Measurements from ENCODE around the gene RPL15. TPM values are rescaled to one million over a fixed set of nuclear protein-coding genes. Genes with fewer than 3 reads are reported as not detected.

RPL15 gene
- total and polyA plus RNA-seq, 10 of the 15 experiments (the other 5 are each of a cell fraction or from before 2014, with no cell fraction given) = 2,885 to 10,761 (median 4,017) TPM

GRCh38 chr3:23916886-23917678 is at the start of gene RPL15, which contains the start of gene NKIRAS1 (continued):
- peak; percentile 50 for TF ChIP-seq BCL3 (IDR thresholded peaks at IDR 0.05; ENCODE audit: borderline replicate concordance, insufficient read depth, low read depth, low read length, poor library complexity, severe bottlenecking)
- TF ChIP-seq, protein P1, sequence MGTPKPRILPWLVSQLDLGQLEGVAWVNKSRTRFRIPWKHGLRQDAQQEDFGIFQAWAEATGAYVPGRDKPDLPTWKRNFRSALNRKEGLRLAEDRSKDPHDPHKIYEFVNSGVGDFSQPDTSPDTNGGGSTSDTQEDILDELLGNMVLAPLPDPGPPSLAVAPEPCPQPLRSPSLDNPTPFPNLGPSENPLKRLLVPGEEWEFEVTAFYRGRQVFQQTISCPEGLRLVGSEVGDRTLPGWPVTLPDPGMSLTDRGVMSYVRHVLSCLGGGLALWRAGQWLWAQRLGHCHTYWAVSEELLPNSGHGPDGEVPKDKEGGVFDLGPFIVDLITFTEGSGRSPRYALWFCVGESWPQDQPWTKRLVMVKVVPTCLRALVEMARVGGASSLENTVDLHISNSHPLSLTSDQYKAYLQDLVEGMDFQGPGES (IDR thresholded peaks at IDR 0.05) = no peak
- TF ChIP-seq ZNF384 (IDR thresholded peaks at IDR 0.05; ENCODE audit: borderline replicate concordance, low read depth, low read length) = 0 out of 2 replicates have a peak, but pooled peaks have one; percentile 17
- 0 out of 4 replicates have a peak, but pooled peaks of 1 of the 2 experiments have one; percentile 38 for TF ChIP-seq SRF (IDR thresholded peaks at IDR 0.05; ENCODE audit: low read depth in 2 of 2, low read length in 2 of 2)
- TF ChIP-seq SMAD1 (IDR thresholded peaks at IDR 0.05; ENCODE audit: low read depth, partially characterized antibody) = peak; percentile 91
- no peak for TF ChIP-seq HDAC2 (IDR thresholded peaks at IDR 0.05)
- peak; percentile 96 for TF ChIP-seq RB1 (IDR thresholded peaks at IDR 0.05; ENCODE audit: borderline replicate concordance)
- peak; percentile 96 for TF ChIP-seq YY1 (IDR thresholded peaks at IDR 0.05; ENCODE audit: low read depth, low read length)
- peak; percentile 54; the same call in 1 of the 2 replicates for TF ChIP-seq SPI1 (IDR thresholded peaks at IDR 0.05; ENCODE audit: borderline replicate concordance, insufficient read depth, low read depth, low read length)
- TF ChIP-seq ASH2L (IDR thresholded peaks at IDR 0.05; ENCODE audit: borderline replicate concordance, low read depth) = 0 out of 2 replicates have a peak, but pooled peaks have one; percentile 92
- TF ChIP-seq POLR2AphosphoS2 (IDR thresholded peaks at IDR 0.05; ENCODE audit: low read depth, low read length) = peak; percentile 99
- TF ChIP-seq MLLT1 (IDR thresholded peaks at IDR 0.05) = peak; percentile 92
- TF ChIP-seq, protein P2, sequence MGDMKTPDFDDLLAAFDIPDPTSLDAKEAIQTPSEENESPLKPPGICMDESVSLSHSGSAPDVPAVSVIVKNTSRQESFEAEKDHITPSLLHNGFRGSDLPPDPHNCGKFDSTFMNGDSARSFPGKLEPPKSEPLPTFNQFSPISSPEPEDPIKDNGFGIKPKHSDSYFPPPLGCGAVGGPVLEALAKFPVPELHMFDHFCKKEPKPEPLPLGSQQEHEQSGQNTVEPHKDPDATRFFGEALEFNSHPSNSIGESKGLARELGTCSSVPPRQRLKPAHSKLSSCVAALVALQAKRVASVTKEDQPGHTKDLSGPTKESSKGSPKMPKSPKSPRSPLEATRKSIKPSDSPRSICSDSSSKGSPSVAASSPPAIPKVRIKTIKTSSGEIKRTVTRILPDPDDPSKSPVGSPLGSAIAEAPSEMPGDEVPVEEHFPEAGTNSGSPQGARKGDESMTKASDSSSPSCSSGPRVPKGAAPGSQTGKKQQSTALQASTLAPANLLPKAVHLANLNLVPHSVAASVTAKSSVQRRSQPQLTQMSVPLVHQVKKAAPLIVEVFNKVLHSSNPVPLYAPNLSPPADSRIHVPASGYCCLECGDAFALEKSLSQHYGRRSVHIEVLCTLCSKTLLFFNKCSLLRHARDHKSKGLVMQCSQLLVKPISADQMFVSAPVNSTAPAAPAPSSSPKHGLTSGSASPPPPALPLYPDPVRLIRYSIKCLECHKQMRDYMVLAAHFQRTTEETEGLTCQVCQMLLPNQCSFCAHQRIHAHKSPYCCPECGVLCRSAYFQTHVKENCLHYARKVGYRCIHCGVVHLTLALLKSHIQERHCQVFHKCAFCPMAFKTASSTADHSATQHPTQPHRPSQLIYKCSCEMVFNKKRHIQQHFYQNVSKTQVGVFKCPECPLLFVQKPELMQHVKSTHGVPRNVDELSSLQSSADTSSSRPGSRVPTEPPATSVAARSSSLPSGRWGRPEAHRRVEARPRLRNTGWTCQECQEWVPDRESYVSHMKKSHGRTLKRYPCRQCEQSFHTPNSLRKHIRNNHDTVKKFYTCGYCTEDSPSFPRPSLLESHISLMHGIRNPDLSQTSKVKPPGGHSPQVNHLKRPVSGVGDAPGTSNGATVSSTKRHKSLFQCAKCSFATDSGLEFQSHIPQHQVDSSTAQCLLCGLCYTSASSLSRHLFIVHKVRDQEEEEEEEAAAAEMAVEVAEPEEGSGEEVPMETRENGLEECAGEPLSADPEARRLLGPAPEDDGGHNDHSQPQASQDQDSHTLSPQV (IDR thresholded peaks at IDR 0.05) = no peak
- TF ChIP-seq NR2F1 (conservative IDR thresholded peaks at IDR 0.05) = 0 out of 2 replicates have a peak, but pooled peaks have one; percentile 10
- TF ChIP-seq LARP7 (IDR thresholded peaks at IDR 0.05) = peak; percentile 68
- peak; percentile 50; the same call in 1 of the 2 replicates for TF ChIP-seq REST (IDR thresholded peaks at IDR 0.05; ENCODE audit: low read depth, low read length)
